HG03469 (cell line): Measurements from ENCODE around the gene LRRC3.

Source experiments
- ATAC-seq: cut with Tn5 transposase; IDR thresholded peaks from one replicate; pipeline ENCODE4 v1.9.1; 2021; ENCODE audit warnings: mild to moderate bottlenecking, moderate library complexity, moderate number of reproducible peaks; ENCODE audit not compliant: unreplicated experiment

The LRRC3 gene

DNA sequence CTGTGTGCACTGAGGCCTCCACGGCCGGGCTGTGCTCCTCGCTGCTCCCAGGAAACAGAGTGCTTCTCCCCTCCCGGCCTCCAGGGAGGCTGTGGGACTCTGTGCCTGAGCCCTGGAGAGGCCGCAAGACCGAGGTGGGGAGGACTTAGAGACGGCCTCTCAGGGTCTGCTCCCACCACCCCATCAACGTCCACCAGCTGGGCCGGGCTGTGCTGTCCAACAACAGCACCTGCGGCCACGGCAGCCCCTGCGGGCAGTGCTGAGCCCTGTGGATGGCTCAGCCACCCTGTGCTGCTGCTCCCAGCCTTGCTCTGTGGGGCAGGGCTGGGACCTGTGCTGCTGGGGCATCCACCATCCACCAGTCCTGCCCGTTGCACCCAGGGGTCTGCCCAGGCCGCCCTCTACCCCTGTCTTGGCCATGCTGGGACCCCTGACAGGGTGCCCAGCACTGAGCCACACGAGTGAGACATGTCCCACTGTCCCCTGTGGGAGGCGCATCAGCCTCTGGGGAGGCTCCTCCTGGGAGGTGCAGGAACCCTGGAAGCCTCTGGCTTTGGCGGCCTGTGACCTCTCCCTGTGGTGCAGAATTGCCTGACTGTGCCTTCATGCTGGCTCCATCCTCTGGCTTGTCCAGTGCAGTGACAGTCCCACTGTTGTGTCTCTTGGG is 31.2 kb upstream of the LRRC3 start:
- ATAC-seq = no peak

DNA sequence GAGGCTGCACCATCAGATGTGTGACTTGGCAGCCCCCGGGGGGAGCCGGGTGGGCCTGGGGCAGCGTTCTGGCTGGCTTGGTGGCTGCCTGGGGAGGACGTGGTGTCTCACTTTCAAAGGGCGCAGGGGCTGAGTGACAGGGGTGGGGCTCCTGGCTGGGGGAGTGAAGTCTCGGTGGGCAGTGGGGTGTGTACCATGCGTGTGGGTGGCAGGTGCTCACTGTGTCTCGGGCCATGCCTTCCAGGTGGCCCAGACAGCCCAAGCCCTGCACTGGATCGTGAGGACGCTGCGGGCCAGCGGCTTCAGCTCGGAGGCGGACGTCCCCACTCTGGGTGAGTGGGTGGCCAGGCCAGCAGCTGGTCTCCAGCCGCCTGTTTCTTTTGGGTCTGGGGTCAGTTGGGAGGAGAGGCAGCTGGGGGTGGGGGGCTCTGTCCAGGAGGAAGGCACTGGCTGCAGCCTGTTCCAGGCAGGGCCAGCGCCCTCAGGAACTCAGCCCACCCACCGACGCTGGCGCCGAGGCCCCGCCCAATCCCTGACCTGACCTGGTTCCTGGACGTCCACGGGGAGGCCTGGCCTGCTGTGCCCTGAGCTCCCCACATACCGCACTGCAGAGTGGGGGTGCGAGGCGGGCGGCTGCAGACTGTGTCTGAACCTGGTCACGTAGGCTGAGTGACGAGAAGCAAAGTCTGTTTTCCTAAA is 30.6 kb upstream of the LRRC3 start:
- no peak for ATAC-seq

DNA sequence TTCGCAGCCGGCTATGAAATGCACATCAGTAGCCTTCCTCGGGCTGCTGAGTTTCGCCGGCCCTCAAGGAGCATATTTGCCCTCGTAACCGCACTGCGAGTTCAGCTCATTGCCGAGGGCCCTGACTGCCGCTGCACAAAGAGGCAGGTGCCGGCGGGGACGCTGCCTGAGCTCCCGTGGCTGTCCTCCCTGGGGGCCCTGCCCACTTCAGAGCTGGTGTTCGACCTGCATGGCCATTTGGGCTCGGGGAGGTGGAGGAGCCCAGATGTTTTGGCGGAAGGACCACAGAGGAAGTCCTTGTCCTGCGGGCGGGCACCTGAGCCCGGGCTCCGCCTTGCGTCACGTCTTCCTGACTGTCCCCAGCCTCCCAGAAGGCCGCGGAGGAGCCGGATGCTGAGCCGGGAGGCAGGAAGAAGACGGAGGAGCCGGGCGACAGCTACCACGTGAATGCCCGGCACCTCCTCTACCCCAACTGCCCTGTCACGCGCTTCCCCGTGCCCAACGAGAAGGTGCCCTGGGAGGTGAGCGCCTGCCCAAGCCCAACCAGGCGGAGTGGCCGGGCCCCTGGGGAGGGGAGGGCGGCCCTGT is 29.9 kb upstream of the LRRC3 start:
- ATAC-seq = no peak

DNA sequence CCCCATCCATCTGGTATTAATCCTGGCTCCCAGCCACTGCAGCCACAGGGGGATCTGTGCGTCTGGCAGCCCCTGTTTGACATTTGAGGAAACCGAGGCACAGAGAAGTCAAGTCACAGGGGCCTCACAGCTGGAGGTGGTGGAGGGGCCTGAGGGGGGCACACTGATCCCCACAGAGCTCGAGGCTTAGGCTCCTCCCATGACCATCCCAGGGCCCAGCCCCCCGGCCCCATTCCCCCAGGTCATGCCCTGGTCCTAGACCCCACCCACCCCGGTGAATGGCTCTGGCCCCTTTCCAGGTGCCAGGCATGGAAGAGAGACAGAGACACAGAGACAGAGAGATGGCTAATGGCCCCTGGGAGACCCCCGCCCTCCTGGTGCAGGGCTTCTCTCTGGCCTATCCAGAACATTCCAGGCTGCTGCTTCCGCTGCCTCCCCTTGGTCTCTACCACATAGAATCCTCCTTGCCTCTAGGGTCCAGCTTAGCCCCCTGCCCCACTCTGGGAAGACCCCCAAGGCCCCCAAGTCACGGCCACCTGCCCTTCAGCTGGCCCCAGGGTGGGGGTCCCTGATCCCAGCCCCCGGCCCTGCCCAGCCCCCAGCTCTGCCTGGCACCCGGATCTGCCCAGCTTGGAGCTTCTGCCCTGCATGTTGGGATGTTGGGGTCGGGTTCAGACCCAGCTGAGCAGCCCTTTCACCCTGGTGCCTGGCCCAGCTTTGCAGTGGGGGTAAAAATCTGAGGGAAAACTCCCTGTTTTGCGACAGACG is 29.2 kb upstream of the LRRC3 start:
- ATAC-seq = no peak

DNA sequence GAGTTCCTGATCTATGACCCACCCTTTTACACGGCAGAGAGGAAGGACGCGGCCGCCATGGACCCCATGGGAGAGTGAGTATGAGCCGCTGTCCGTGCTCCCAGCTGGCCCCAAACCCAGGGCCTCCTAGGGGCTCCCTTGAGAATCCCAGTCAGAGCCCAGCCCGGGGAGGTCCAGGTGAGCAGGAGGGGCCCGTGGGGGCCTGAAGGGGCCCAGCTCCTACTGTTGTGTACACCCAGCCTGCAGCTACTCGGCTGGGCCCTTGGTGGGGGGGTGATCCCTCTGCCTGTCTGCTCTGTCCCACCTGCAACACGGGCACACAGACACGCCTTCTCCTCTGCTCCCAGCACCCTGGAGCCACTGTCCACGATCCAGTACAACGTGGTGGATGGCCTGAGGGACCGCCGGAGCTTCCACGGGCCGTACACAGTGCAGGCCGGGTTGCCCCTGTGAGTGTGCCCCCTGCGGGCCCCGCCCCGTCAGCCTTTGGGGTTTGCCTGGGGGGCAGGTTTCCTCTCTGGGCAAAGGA is 28.6 kb upstream of the LRRC3 start:
- ATAC-seq = no peak

DNA sequence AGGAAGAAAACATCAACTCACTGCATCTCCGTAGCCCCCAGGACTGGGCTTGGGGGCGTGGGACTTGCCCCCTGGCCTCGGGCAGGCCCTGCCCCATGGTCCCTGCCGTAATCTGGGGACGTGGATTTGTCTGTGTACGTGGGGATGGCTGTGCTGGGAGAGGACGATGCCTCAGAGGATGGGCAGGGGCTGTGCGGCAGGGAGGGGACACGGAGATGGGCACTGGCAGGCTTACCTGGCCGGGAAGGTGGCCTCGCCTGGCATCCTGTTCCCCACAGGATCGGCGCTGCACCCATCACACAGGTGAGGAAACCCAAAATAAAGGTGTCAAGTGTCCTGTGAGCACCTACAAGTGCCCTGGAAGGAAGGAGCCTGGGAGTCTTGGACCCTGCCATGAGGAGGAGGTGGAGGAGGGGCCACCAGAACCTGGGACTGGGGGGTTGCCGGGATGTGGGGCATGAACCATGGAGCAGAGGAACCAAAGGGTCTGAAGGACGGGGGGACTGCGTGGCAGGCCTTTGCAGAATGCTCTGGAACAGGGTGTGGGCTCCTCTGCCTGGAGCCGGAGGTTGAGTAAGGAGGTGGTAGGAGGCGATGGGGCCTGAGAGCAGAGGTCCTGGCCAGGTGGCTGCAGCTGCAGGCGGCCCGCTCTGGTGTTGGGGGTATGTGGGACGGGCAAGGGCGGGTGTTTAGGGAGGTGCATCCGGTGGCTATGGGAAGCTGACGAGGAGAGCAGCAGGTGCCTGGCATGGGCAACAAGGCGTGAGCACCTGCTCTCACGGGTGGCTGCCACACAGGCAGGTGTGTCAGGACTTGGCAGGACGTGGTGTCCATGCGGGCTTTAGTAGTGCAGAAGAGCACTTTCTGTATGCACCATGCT is 27.8 kb upstream of the LRRC3 start:
- no peak for ATAC-seq

DNA sequence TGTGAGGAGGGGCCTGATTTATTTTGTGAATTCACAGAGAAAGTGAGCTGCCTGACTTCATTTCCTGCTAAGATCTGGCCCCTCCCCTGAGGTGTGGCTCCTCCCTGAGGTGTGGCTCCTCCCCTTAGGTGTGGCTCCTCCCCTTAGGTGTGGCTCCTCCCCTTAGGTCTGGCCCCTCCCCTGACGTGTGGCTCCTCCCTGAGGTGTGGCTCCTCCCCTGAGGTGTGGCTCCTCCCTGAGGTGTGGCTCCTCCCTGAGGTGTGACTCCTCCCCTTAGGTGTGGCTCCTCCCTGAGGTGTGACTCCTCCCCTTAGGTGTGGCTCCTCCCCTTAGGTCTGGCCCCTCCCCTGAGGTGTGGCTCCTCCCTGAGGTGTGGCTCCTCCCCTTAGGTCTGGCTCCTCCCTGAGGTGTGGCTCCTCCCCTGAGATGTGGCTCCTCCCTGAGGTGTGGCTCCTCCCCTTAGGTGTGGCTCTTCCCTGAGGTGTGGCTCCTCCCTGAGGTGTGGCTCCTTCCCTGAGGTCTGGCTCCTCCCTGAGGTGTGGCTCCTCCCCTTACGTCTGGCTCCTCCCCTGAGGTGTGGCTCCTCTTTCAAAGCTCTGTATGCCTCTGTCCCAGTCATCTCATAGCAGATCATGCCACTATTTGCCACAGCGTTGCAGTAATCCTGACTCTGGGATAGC is 26.9 kb upstream of the LRRC3 start:
- no peak for ATAC-seq

DNA sequence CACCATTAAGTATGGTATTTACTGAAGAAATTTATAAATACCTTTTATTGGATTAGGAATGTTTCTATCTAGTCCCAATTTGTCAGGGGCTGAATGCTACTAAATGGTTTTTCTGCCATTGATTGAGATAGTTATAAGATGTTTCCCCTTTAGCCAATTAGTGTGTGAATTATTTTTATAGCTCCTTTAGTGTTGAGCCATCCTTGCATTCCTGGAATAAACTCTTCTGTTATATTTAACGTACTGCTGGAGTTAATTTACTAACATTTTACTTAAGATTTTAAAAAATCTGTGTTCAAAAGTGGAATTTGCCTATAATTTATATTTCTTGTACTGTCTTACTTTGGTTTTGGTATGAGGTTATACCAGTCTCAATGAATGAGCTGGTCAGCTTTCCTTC is 25.4 kb upstream of the LRRC3 start:
- ATAC-seq = no peak

DNA sequence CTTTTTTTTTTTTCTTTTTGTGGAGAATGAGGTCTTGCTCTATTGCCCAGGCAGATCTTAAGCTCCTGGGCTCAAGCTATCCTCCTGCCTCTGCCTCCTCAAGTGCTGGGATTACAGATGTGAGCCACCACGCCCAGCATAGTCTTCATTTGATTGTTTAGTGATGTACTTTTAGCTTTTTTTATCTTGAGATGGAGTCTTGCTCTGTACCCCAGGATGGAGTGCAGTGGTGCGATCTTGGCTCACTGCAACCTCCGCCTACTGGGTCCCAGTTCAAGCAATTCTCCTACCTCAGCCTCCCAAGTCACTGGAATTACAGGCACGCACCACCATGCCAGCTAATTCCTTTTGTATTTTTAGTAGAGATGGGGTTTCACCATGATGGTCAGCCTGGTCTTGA is 24.0 kb upstream of the LRRC3 start:
- ATAC-seq = no peak

DNA sequence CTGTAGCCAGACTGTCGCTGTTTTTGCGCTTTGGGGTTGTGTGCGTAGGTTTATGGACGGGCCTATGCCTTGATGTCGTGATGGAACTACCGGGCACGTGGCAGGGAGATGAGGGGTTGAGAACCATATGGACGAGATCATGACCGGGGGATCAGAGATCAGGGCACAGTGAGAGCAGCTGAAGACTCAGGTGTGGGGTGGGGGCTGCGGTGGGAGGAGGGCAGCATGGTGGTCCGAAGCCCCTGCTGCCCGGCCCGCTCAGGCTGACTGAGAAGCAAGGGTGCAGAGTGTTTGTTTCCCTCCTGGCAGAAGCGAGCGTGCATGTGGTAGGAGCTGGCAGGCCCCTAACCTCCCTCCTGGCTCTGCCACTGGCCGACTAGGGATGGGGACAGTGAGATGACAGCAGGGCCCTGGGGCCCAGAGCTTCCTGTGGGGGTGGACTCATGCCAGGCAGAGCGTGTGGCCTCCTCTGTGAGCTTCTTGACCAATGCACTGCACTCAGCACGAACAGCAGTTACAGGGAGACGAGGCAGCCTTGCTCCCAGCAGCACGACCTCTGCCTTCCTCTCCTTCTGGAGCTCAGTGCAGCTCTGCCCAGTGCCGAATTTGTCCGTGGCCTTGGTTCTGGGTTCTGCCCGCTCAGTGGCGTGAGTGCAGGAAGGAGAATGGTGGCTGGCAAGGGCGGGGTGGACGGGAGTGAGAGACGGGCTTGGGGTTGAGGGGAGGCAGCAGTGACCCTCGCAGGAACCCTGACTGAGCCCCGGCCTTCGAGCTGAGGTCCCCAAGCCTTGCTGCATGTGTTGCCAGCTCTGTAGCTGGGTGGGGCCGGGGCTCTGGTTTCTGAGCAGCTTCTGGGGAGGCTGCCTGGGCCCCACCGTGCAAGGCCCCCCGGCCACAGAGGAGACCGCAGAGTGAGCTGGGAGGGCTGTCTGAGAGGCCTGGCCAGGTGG is 22.2 kb upstream of the LRRC3 start:
- ATAC-seq = no peak

DNA sequence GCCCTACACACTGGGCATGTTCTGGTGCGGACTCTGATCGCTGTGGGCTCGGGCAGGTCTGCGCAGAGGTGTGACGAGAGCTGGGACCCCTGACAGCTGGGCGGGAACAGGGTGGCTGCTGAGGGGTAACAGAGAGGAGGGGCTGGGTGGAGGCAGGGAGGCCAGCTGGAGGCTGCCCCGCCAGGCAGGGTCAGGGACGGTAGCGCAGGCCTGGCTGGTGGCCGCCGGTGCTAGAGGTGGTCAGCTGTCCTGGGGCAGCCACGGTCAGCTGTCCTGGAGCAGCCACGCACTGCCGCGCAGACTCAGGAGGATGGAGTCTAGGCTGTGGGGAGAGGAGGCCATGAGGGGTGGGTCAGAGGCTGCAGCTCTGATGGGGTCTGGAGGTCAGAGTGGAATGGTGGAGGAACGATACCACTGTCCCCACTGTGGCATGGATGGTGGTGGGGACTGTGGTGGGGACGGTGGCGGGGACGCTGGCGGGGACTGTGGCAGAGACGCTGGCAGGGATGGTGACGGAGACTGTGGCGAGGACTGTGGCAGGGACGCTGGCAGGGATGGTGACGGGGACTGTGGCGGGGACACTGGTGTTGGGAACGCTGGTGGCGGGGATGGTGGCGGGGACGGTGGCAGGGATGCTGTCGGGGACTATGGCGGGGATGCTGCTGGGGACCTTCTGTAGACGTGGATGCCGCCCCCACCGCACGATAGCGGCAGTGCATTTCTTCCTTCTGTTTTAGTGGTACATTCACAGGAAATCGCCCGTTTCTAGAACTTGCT is 21.3 kb upstream of the LRRC3 start:
- ATAC-seq = no peak

DNA sequence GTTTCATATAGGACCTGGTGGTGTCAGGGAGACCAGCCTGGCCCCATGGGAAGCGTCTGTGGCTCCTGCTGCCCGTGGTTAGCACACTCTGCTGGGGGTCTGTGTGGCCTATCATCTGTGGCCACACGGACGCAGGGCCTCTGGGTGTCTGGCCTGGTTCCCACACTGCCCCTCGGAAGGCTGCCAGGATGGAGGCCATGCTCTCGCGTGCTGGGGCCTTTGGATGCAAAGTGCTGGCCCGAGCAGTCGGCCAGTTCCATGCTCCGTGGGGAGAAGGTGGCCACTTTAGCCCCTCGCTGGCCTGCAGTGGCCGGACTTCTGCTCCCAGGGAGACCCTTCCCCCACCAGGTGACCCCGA is 20.8 kb upstream of the LRRC3 start:
- no peak for ATAC-seq

DNA sequence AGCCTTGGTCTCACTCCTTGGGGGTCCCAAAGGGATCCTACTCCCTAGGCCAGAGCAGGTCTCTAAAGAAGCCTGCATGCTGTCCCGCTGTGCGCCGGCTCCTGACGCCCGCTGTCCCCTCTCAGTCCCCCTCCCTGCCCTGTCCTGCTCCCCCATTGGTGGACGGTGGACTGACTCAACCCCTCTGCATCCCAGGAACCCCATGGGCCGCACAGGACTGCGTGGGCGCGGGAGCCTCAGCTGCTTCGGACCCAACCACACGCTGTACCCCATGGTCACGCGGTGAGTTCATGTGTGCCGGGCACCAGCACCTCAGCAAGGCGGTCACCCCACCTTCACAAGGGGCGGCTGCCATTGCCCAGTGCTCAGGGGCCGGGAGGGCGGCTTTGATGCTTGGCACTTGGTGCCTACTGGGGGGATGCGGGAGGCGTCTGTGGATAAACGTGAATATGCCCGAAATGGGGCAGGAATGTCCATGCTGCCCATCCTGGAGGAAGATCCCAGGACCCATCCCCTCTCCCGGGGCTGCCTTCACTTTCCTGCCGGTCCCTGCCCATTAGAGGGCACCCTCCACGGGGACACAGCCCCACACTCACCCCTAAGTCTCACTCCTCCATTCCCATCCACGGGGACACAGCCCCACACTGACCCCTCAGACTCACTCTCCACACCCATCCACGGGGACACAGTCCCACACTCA is 20.2 kb upstream of the LRRC3 start:
- no peak for ATAC-seq

DNA sequence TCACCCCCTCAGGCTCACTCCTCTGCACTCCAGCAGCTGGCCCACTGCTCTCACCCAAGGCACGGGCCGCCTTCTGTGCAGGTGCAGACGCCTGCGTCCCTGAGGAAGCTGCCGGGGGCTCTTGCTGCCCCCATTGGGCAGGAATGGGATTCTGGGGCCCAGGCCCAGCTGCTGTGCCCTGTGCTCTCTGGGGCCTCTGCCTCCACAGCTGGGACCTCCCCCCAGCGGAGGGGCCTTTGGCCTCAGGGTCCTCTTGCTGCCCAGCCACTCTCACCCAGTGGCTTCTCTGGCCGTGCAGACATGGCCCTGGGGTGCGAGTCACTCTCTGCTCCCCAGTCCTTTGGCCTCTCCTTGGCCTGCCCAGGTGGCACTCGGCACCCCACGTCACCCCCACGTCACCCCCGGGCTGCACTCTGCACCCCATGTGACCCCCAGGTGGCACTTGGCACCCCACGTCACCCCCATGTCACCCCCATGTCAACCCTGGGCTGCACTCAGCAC is 19.1 kb upstream of the LRRC3 start:
- ATAC-seq = no peak

DNA sequence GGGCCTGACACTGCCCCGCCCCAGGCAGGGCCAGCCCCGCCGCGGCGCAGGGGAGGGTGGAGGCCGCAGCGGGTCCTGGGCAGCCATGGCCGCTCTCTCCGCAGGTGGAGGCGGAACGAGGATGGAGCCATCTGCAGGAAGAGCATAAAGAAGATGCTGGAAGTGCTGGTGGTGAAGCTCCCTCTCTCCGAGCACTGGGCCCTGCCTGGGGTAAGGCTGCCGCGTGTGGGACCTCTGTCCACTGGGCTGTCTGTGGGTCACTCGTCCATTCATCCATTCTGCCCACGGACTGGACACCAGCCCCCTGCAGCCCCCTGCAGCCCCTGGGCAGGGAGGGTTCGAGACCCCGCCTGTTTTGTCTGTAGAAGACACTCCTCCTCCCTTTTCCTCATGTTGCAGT is 18.4 kb upstream of the LRRC3 start:
- ATAC-seq = no peak

DNA sequence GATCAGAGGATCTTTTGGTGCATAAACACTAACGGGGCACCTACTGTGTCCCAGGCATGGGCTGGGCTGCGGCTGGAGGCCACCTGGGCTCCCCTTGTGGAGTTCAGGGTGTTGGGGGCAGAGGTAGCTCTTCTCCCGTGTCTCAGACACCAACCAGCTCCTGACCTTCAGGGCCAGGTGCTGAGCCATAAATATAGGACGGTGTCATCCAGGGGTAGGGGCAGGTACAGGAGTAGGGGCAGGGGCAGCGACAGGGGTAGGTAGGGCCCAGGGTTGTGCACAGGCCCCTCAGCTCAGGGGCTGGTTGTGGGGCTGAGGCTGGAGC is 18.0 kb upstream of the LRRC3 start:
- ATAC-seq = no peak

DNA sequence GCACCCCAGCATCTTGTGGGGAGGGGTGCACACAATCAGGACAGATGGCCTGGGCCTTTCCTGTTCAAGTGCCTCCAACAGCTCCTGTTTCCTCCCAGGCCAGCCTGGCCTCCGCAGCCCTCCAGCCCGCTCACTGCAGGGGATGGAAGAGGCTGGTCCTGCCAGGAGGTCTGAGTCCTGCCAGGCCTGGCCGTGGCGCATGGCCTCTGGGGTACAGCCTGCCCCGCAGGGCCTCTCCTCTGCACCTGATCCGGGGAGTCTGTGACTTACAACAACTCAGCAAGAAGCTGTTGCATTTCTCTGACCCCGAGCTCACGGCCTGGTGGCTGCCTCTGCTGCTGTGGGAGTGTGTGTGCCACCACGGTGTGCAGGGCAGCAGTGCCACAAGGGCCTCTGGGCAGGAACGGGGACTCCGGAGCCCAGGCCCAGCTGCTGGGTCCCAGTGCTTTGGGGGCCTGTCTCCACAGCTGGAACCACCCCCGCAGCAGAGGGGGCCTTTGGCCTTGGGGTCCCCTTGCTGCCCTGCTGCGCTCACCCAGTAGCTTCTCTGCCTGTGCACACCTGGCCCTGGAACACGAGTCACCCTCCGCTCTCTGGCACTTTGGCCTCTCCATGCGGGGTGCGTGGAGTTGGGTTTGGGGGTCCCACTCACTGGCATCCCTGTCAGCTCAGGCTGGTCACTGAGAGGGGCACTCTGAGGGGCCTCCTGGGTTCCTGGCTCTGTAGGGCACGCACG is 17.4 kb upstream of the LRRC3 start:
- no peak for ATAC-seq
